HUDEP-2 (cell line): Measurements from ENCODE around the gene EIPR1.

Source experiments
- DNase-seq, 76 experiments: peaks; one replicate each; lab custom pipeline; 2025; ENCODE audit not compliant: unreplicated experiment in 76 of 76; lab: John Stamatoyannopoulos, UW

EIPR1 gene

DNA sequence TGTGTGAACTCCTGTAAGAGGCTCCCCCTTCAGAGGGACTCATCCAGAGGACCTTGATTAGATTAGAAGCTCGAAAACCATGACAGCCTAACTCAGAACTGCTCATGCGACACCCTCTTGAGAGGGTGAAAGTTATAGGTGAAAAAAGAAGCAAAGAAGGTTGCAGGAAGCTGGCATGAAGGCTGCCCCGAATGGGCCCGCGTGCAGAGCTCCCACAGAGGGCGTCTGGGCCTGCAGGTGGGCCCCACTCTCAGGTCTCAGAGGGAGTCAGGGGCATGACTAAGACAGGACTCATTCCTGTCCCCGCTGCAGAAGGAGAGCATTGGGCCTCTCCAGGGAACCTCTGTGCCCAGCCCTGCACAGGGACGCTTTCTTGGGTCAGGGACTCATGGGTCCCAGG is 235.4 kb downstream of the EIPR1 start:
- no peak for DNase-seq

- no peak for DNase-seq
These were observed 235.9 kb downstream of the EIPR1 start for GRCh38 chr2:3141696-3142095.

DNA sequence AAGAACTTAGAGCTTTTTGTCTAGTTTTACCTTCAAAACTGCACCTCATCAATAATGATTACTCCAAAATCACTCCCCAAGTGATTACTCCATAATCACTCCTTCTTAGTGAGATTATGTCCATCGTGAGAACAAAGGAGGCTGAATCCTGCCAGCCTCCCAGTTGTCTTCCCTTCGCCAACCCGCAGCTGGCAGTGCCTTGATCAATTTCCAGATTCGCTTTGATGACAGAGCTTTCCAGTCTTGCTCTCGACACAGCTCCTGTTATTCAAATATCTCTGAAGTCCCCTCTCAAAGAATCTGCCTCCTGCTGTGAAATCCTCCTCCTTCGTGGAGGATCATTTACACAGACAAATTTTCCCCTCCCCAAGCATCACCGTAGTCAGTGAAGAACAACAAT is 237.7 kb downstream of the EIPR1 start:
- DNase-seq: no peak
